ENCODE data around the gene ABI1. TPM values are rescaled to one million over a fixed set of nuclear protein-coding genes. Genes with fewer than 3 reads are reported as not detected.

The ABI1 gene
- total and polyA plus RNA-seq, 9 of the 15 experiments (the other 6 are each of a cell fraction or from before 2014, with no cell fraction given) = 22.1 to 52.3 (median 39.0) TPM

DNA sequence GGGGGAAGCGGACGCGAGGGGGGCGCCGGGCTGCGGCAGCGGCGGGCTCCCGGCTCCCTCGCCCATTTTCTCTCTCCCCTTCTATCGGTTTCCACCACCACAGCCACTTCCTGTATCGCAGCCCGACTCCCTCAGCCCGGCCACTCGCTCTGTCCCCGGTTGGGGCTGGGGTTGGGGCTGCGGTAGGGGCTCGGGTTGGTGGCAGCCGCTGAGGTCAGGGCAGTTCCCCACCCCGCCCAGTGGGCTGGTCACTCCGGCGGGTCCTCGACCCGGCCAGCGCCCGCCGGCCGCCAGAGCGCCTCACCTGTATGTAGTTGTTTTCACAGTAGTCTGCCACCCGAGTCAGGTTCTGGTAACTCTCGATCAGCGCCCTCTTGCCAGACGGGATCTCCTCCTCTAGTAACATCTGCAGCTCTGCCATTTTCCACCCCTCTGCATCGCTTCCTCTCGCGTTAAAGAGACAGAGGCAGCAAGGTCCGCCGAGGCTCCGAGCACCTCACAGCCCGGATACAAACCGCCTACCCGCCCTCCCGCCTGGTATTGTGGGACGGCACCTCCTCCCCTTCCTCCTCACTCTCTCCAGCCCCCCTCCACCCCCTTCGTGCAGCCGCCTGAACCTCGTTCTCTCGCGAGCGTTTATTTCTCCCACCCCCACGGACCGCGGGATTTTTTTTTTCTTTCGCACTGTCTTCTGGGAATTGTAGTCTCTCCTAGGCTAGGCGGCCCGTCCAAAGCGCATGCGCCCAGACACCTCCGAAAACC lies at the start of gene ABI1 (continued):
- TF ChIP-seq, protein P1, sequence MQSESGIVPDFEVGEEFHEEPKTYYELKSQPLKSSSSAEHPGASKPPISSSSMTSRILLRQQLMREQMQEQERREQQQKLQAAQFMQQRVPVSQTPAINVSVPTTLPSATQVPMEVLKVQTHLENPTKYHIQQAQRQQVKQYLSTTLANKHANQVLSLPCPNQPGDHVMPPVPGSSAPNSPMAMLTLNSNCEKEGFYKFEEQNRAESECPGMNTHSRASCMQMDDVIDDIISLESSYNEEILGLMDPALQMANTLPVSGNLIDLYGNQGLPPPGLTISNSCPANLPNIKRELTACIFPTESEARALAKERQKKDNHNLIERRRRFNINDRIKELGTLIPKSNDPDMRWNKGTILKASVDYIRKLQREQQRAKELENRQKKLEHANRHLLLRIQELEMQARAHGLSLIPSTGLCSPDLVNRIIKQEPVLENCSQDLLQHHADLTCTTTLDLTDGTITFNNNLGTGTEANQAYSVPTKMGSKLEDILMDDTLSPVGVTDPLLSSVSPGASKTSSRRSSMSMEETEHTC (IDR thresholded peaks at IDR 0.05) = no peak
- no peak for TF ChIP-seq ZNF12 (CRISPR knock-in tag; IDR thresholded peaks at IDR 0.05)
- TF ChIP-seq ZNF445 (CRISPR knock-in tag; IDR thresholded peaks at IDR 0.05; ENCODE audit: low read depth) = 0 out of 2 replicates have a peak, but pooled peaks have one; percentile 36
- TF ChIP-seq PRMT5 (CRISPR knock-in tag; IDR thresholded peaks at IDR 0.05) = no peak
- TF ChIP-seq, protein P2, sequence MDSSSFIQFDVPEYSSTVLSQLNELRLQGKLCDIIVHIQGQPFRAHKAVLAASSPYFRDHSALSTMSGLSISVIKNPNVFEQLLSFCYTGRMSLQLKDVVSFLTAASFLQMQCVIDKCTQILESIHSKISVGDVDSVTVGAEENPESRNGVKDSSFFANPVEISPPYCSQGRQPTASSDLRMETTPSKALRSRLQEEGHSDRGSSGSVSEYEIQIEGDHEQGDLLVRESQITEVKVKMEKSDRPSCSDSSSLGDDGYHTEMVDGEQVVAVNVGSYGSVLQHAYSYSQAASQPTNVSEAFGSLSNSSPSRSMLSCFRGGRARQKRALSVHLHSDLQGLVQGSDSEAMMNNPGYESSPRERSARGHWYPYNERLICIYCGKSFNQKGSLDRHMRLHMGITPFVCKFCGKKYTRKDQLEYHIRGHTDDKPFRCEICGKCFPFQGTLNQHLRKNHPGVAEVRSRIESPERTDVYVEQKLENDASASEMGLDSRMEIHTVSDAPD (CRISPR knock-in tag; IDR thresholded peaks at IDR 0.05) = no peak
- TF ChIP-seq, protein P3, sequence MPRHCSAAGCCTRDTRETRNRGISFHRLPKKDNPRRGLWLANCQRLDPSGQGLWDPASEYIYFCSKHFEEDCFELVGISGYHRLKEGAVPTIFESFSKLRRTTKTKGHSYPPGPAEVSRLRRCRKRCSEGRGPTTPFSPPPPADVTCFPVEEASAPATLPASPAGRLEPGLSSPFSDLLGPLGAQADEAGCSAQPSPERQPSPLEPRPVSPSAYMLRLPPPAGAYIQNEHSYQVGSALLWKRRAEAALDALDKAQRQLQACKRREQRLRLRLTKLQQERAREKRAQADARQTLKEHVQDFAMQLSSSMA (CRISPR knock-in tag; IDR thresholded peaks at IDR 0.05) = no peak
- no peak for TF ChIP-seq SAFB (IDR thresholded peaks at IDR 0.05; ENCODE audit: borderline replicate concordance, low read depth, low read length)
- TF ChIP-seq, protein P4, sequence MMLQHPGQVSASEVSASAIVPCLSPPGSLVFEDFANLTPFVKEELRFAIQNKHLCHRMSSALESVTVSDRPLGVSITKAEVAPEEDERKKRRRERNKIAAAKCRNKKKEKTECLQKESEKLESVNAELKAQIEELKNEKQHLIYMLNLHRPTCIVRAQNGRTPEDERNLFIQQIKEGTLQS (IDR thresholded peaks at IDR 0.05) = no peak
- TF ChIP-seq, protein P4 (CRISPR knock-in tag; conservative IDR thresholded peaks at IDR 0.05) = no peak
- no peak for TF ChIP-seq SETDB1 (IDR thresholded peaks at IDR 0.05; ENCODE audit: low read length)
- TF ChIP-seq, protein P5, sequence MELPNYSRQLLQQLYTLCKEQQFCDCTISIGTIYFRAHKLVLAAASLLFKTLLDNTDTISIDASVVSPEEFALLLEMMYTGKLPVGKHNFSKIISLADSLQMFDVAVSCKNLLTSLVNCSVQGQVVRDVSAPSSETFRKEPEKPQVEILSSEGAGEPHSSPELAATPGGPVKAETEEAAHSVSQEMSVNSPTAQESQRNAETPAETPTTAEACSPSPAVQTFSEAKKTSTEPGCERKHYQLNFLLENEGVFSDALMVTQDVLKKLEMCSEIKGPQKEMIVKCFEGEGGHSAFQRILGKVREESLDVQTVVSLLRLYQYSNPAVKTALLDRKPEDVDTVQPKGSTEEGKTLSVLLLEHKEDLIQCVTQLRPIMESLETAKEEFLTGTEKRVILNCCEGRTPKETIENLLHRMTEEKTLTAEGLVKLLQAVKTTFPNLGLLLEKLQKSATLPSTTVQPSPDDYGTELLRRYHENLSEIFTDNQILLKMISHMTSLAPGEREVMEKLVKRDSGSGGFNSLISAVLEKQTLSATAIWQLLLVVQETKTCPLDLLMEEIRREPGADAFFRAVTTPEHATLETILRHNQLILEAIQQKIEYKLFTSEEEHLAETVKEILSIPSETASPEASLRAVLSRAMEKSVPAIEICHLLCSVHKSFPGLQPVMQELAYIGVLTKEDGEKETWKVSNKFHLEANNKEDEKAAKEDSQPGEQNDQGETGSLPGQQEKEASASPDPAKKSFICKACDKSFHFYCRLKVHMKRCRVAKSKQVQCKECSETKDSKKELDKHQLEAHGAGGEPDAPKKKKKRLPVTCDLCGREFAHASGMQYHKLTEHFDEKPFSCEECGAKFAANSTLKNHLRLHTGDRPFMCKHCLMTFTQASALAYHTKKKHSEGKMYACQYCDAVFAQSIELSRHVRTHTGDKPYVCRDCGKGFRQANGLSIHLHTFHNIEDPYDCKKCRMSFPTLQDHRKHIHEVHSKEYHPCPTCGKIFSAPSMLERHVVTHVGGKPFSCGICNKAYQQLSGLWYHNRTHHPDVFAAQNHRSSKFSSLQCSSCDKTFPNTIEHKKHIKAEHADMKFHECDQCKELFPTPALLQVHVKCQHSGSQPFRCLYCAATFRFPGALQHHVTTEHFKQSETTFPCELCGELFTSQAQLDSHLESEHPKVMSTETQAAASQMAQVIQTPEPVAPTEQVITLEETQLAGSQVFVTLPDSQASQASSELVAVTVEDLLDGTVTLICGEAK (IDR thresholded peaks at IDR 0.05) = no peak
- TF ChIP-seq, protein P5 (CRISPR knock-in tag; IDR thresholded peaks at IDR 0.05) = no peak
- no peak; the same call in 1 of the 2 replicates for TF ChIP-seq ZNF766 (CRISPR knock-in tag; conservative IDR thresholded peaks at IDR 0.05)
- TF ChIP-seq TCF7L2 (IDR thresholded peaks at IDR 0.05; ENCODE audit: low read depth, low read length) = no peak
